H54 (cell line): ENCODE data around the gene ZNF19.
"Not testable (repeated sequence)": the region's sequence is repeated elsewhere in the genome, so short reads cannot be mapped to it uniquely, and the experiment has no call there.

Experiments
- DNase-seq: peaks from one replicate; pipeline ENCODE4 v3.0.0; 2011; ENCODE audit warnings: low spot score, mixed read lengths; ENCODE audit not compliant: insufficient read length
- FAIRE-seq: peaks from 3 replicates; lab custom pipeline; 2011; peaks lifted over from hg19 to GRCh38; lab: Jason Lieb, UNC
- POLR2A ChIP-seq: IDR thresholded peaks from 2 replicates; pipeline ENCODE4 v1.6.1; 2011; ENCODE audit warnings: low read depth, mild to moderate bottlenecking, low read length

ZNF19 gene

DNA sequence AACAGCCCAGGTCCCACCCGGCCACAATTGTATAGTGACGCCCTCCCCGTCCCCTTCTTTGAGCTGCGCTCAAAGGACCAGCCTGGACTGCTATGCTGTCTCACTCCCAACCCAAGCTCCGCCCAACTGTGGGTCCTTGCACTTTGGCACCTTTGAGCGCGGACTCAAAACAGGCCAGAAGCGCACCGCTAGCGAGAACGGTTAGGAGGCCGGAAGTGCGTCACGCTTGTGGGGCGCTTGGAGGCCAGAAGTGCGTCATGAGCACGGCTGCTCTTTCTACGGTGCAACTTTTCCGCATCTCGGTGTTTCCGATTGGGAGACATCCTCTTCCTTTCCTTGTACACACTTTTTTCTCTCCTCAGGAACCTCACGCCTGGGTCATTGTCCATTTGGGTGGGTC, at the start of gene ZNF19:
TSS of gene ZNF19 (minus strand) at position 203 of the 400 bp plus-strand sequence. CDS start 7,210 bp downstream, outside the sequence.
- TF ChIP-seq POLR2A = no peak
- no peak for DNase-seq
- FAIRE-seq = no peak

DNA sequence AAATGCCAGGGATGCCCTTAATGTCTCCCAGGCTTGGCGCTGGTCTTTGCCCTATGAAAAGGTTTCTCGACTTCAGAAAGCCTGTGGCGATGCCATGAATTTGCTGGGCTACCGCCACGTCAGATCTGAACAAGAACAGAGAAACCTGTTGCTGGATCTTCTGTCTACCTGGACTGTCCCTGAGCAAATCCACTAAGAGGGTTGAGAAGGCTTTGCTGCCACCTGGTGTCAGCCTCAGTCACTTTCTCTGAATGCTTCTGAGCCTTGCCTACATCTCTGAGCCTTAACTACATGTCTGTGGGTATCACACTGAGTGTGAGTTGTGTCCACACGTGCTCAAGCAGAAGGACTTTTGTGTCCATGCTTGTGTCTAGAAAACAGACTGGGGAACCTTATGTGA, 48.5 kb upstream of the ZNF19 start:
- TF ChIP-seq POLR2A = no peak
- DNase-seq (peak; percentile 12), FAIRE-seq (peak; percentile 75)

DNA sequence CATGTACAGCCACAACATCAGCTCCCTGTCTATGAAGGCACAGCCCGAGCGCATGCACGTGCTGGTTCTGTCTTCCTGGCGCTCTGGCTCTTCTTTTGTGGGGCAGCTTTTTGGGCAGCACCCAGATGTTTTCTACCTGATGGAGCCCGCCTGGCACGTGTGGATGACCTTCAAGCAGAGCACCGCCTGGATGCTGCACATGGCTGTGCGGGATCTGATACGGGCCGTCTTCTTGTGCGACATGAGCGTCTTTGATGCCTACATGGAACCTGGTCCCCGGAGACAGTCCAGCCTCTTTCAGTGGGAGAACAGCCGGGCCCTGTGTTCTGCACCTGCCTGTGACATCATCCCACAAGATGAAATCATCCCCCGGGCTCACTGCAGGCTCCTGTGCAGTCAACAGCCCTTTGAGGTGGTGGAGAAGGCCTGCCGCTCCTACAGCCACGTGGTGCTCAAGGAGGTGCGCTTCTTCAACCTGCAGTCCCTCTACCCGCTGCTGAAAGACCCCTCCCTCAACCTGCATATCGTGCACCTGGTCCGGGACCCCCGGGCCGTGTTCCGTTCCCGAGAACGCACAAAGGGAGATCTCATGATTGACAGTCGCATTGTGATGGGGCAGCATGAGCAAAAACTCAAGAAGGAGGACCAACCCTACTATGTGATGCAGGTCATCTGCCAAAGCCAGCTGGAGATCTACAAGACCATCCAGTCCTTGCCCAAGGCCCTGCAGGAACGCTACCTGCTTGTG, 47.8 kb upstream of the ZNF19 start:
- DNase-seq = no peak
- FAIRE-seq = no peak
- TF ChIP-seq POLR2A = no peak

DNA sequence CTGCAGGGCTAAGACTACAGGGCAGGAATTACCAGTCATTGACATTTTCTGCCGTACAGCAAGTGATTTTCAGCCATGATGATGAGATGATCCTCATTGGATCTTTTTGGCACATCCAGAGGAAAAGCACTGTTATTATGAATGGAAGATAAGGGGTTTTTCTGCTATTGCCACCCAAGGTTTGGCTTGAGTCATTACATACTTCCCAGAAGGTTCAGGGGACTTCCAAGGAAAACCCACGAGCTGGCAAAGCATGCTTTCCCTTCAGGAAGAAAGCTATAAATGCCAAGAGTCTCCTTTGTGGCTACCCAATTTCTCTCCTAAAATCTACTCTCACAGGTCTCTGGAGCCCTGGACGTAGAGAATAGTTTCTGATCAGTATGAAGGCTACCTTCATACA, 43.2 kb upstream of the ZNF19 start:
- DNase-seq (no peak), FAIRE-seq (no peak)
- TF ChIP-seq POLR2A = no peak

DNA sequence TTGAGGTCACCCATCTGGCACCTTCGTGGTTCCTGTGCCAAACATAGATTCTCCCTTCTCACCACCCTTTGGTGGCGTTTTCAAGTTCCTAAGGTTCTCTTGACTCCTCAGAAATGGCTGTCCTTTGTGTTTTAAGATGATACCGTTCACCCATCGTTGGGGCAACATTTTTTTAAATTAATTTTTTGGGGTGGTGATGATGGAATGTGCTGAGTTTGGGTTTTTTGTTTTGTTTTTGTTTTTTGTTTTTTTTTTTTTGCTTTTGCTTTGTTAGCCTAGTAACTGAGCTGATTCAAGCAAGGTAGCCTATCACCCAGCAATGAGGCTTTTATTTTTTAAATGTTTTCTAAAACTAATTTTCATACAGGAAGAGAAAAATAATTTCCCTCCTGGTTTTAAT, 39.7 kb upstream of the ZNF19 start:
- no peak for TF ChIP-seq POLR2A
- no peak for DNase-seq
- FAIRE-seq = no peak

DNA sequence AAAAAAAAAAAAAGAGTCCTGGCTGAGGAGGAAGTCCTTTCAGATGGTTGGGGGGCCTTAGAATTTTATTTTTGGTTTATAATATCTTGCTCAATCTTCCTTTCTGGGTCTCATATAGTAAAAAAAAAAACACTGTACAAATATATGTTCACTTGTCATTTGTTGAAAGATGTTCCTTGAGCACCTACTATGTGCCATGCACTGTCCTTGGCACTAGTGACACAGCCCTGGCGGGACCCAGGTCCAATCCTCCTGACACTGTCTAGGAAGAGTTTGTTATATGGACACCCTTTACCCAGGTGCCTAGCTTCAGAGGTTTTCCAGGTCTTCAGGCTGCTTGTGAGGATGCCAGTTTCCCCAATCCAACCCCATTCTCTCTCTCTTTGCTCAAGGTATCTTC, 39.1 kb upstream of the ZNF19 start:
- no peak for TF ChIP-seq POLR2A
- DNase-seq (no peak), FAIRE-seq (no peak)

DNA sequence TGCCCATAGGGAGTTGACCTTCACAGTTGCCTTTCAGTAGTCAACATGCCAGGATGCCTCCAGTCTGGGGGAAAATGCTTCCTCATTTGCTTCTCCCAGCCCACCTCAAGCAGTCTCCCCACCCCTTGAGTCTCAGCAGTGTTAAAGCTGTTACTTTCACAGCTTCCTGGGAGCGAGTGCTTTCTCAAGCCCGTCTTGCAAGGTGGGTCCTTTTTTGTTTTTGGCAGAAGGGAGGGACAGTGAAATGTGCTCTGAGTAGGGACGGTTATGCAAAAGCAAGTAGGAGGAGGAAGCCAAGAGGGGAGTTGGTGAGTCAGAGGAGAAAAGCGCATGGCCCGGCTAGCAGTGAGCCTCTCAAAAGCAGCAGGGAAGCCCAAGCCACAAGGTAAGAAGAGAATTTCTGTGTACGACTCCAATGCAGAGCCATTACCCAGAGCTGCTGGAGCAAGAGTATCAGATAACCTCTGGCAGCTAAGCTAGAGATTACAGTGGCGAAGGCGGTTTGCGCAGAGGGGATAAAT, 37.0 kb upstream of the ZNF19 start, which contains the start of gene CHST4:
TSS of gene CHST4 (plus strand) at position 316 of the 521 bp plus-strand sequence. CDS start 10,252 bp downstream, outside the sequence.
- no peak for TF ChIP-seq POLR2A
- peak; percentile 96 for FAIRE-seq
- DNase-seq = peak; percentile 61

DNA sequence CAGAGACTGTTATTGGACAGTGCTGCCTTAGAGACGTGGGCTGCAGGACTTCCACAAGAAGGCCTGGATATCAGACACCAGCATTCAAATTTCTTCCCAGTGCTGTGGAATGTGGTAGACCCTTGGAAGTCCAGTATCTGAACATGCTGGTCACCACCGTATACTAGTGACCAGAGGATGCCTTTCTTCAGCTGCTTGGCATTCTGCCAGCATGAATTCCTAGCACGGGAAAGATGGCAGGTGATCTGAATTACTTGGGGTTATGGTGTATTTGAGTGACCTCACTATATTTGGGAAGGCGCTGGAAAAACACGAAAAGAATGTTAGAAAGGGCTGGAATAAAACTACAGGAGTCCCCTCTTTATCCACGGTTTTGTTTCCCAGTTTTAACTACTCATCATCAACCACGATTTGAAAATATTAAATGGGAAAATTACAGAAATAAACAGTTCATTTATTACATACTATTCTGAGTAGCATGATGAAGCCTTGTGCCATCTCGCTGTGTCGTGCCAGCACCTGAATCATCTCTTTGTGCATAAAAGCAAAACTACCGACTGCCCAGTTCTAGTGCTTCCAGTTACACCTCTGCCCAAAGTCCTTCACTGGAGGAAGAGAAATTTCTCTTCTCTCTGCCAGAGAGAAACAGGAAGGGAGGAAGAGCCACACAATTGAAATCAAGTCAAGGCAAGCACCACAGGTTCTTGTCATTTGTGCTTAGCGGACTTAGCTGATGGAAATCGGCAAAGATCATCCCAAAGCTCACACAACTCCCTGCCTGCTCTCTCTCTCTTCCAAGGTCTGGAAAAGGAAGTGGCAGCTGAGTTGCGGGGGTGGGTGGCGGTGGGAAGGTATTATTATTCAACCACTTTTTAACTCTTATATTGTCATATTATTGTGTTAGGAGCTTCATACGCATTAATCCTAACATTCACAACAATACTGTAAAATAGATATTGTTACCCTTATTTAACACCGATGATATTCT, 35.7 kb upstream of the ZNF19 start:
- DNase-seq = no peak
- FAIRE-seq = no peak

DNA sequence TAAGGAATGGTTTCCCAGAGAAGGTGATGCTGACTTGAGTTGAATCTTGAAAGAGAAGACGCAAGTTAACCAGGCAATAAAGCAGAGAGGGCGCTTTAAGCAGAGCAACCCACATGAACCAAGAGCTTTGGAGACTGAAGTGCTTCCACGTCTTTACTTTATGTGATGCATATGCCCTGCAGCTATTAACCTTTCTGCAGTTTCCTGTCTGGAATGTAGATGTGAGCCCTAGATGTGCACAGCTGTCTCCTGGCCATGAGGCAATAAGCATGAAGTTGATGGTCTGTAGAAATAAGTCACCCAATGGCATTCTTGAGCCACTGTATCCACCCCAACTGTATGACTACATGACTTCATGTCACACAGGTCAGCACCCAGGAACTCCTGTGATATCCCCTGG, 31.4 kb upstream of the ZNF19 start:
- no peak for DNase-seq
- no peak for FAIRE-seq
- TF ChIP-seq POLR2A = no peak

More for the DNA sequence above, 35.7 kb upstream of the ZNF19 start:
- TF ChIP-seq POLR2A = no peak

DNA sequence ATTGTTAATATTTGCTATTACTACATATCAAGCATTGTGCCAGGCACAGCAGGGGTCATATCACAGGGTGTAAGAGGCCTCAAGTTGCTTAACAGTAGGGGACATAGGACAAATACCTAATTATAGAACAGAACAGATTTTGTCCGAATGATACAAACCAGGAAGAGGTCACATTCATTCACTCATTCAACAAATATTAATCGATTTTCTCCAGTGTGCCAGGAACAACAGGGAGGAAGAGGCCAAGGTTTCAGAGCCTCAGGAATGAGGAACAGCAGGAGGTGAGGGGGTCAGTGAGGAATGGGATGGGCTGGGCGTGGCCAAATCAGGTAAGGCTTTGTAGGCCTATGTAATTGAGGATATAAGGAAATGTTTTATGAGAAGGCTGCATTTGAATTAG, 25.9 kb upstream of the ZNF19 start:
- FAIRE-seq (no peak), DNase-seq (no peak)
- no peak for TF ChIP-seq POLR2A

DNA sequence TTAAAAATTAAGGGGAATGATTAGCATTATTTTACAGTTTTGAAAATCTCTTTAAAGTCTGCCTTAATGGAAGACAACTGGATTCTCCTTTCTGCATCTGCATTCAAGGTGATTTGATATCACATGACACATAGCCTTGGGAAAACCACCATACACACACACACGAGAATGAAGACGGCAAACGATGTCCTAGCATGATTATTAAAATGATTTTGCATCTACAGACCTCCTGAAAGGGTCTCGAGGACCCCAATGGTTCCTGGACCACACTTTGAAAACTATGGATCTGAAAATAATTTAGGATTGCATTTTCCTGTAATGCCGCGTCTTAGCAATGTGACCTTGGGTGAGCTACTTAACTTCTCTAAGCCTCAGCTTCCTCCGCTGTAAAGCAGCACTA, 25.4 kb upstream of the ZNF19 start:
- no peak for TF ChIP-seq POLR2A
- no peak for FAIRE-seq

DNA sequence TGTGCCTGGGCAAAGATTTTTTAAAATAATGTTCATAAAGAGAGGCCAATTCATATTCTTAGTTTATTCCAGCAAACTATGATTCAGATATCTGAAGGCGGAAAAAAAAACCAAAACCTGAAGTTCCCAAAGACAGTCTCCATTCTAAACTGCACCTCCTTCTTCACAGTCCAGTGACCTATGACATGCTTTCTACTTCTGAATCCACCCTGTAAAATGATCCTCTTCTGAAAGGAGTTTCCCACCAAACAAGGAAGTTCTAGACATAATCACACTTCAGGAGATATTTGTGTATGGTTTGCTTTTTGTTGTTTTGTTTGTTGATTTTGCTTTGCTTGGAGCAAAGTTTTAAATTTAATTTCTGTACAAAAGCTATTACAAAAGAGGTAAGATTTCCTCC, 24.2 kb upstream of the ZNF19 start:
- TF ChIP-seq POLR2A = no peak
- no peak for DNase-seq
- FAIRE-seq = no peak

More for the DNA sequence above, 25.4 kb upstream of the ZNF19 start:
- DNase-seq = no peak

DNA sequence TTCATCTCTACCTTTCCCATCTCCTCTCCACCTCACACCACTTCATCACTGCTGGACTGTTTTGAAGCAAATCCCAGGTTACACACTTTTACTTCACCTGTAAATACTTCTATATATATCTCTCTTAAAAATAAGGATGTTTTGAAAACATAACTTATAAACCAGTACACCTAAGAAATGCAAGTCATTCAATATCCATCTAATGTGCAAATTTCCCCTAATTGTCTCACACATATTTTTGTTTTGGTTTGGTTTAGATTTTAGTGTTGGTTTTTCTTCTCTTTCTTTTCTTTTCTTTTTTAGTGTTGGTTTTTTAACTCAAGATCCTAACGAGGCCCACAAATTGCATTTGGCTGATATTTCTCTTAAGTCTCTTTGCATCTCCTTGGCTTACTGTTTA, 17.9 kb upstream of the ZNF19 start:
- FAIRE-seq (no peak), DNase-seq (no peak)
- TF ChIP-seq POLR2A = no peak

DNA sequence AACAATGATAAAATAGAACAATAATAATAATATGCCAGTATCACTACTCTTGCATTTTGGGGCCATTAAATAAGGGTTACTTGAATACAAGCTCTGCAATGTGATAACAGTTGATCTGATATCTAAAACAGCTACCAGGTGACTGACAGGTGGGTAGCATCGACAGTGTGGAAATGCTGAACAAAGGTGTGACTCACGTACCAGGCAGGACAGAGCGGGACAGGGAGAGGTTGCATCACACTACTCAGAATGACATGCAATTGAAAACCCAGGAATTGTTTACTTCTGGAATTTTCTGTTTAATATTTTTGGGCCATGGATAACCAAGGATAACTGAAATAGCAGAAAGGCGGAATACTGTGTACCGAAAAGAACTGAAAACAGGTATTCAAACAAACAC, 15.8 kb upstream of the ZNF19 start:
- FAIRE-seq = no peak
- TF ChIP-seq POLR2A = no peak
- DNase-seq = no peak

DNA sequence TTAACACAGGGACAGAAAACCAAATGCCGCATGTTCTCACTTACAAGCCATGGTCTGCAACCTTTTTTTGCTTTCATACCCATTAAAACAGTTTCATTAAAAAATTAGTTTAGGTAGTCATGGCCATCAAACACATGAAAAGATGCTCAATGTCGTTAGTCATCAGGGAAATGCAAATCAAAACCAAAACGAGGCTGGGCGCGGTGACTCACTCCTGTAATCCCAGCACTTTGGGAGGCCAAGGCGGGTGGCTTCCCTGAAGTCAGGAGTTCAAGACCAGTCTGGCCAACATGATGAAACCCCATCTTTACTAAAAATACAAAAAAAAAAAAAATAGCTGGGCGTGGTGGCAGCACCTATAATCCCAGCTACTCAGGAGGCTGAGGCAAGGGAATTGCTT, 14.9 kb upstream of the ZNF19 start:
- FAIRE-seq, DNase-seq: not testable (repeated sequence)
